OCI-LY1 (cell line): ENCODE measurements around the gene ANAPC2.

Source experiments
- H2AFZ ChIP-seq: fragments of 200-600 bp; sonication (generic), shearing (Covaris generic); 2 replicates; pipeline ENCODE4 v1.6.0; 2014; ENCODE audit warnings: antibody characterized with exemption, mild to moderate bottlenecking, low read length
- H3F3A ChIP-seq: fragments of 200-600 bp; sonication (generic), shearing (Covaris generic); 2 replicates; pipeline ENCODE4 v1.6.0; 2014; ENCODE audit warnings: mild to moderate bottlenecking, antibody characterized with exemption, low read length, moderate library complexity; ENCODE audit not compliant: insufficient read depth
- H3K27ac ChIP-seq: fragments of 200-600 bp; sonication (generic); 2 replicates; pipeline ENCODE4 v1.5.1; 2014; ENCODE audit warnings: low read length, mixed run types, mild to moderate bottlenecking, low read depth; ENCODE audit not compliant: poor library complexity, severe bottlenecking
- H3K27me3 ChIP-seq: fragments of 200-600 bp; sonication (generic); 2 replicates; pipeline ENCODE4 v1.6.0; 2014; ENCODE audit warnings: antibody characterized with exemption, mild to moderate bottlenecking, low read length, moderate library complexity; ENCODE audit not compliant: insufficient read depth
- H3K36me3 ChIP-seq: fragments of 200-600 bp; sonication (generic); 2 replicates; pipeline ENCODE4 v1.6.1; 2014; ENCODE audit warnings: mild to moderate bottlenecking, antibody characterized with exemption, low read length, moderate library complexity, mixed read lengths; ENCODE audit not compliant: insufficient read depth
- H3K4me1 ChIP-seq: fragments of 200-600 bp; sonication (generic); 2 replicates; pipeline ENCODE4 v1.5.1; 2014; ENCODE audit warnings: mild to moderate bottlenecking, low read length, moderate library complexity; ENCODE audit not compliant: insufficient read depth, severe bottlenecking
- H3K4me2 ChIP-seq: fragments of 200-600 bp; sonication (generic), shearing (Covaris generic); 2 replicates; pipeline ENCODE4 v1.6.1; 2014; ENCODE audit warnings: low read length
- H3K4me3 ChIP-seq: fragments of 200-600 bp; sonication (generic); 2 replicates; pipeline ENCODE4 v1.5.1; 2014; ENCODE audit warnings: low read length, low read depth, mild to moderate bottlenecking, mixed read lengths; ENCODE audit not compliant: poor library complexity, severe bottlenecking
- H3K79me2 ChIP-seq: fragments of 200-600 bp; shearing (Covaris generic); 2 replicates; pipeline ENCODE4 v1.6.1; 2016; ENCODE audit warnings: mixed run types, low read length, mixed read lengths; ENCODE audit not compliant: insufficient read depth
- H3K9ac ChIP-seq: fragments of 200-600 bp; sonication (generic), shearing (Covaris generic); 2 replicates; pipeline ENCODE4 v1.6.1; 2014; ENCODE audit warnings: mild to moderate bottlenecking, low read length, mixed read lengths
- H3K9me2 ChIP-seq: fragments of 200-600 bp; sonication (generic), shearing (Covaris generic); 2 replicates; pipeline ENCODE4 v1.6.1; 2014; ENCODE audit warnings: low read depth, mild to moderate bottlenecking, low read length, mixed read lengths
- H3K9me3 ChIP-seq: fragments of 200-600 bp; shearing (Covaris generic); 2 replicates; pipeline ENCODE4 v1.6.1; 2014; ENCODE audit warnings: low read length, mixed read lengths
- H4K20me1 ChIP-seq: fragments of 200-600 bp; sonication (generic), shearing (Covaris generic); 2 replicates; pipeline ENCODE4 v1.6.0; 2016; ENCODE audit warnings: mild to moderate bottlenecking, low read length; ENCODE audit not compliant: insufficient read depth
- EZH2 ChIP-seq: fragments of 200-600 bp; sonication (generic), shearing (Covaris generic); IDR thresholded peaks from 2 replicates; pipeline ENCODE4 v1.8.0; 2017; ENCODE audit warnings: borderline replicate concordance, mixed run types, mild to moderate bottlenecking, antibody characterized with exemption, low read length, moderate library complexity, mixed read lengths
- TF ChIP-seq, protein P1 (sequence below): fragments of 200-600 bp; sonication (generic), shearing (Covaris generic); IDR thresholded peaks from 2 replicates; pipeline ENCODE4 v1.5.1; 2017; ENCODE audit warnings: mild to moderate bottlenecking, antibody characterized with exemption, low read length, moderate library complexity, mixed read lengths

ANAPC2 gene

DNA sequence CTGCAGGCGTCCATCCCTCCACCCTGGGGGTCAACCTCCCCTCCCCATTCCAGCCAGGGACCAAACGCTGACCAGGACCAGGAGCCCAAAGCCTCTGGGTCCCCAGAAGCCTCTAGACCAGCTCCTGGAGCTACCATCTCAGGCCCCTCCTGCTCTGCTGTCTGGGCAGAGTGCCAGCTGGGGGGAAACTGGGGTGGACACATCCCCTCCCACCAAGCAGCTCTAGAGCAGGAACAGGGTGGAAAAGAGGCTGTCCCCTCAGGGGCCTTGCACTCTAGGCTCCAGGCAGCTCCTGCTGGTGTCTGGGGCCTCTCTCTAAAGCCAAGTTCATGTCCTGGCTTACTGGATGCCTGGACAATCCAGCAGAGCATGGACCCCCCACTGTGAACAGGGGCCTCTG is 4.5 kb upstream of the ANAPC2 start:
- H4K20me1 ChIP-seq = no peaks in the 10 kb centered on the region

DNA sequence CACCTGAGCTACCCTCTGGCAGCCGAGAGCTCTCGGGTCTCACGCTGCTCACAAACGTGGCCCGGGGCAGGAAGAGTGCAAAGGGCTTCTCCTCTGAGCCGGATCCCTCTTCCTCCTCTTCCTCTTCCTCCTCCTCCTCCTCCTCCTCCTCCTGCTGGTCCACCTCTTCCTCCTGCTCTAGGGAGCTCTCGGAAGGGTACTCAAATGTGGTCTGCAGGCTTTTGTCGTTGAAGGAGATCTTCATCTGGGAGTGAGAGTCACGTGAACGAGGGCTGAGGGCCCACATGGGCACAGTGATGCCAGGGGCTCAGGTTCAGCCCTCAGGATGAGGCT is 4.1 kb upstream of the ANAPC2 start:
- Histone ChIP-seq H3K9ac (no peak overlapping the region), H4K20me1 (no peaks in the 10 kb centered on the region), H3K4me3 (no peak overlapping the region), H2AFZ (no peak overlapping the region), H3K27me3 (0 out of 2 replicates have a peak, but pooled peaks cover 5% of the 10 kb centered on the region), H3K36me3 (peaks cover 11% of the 10 kb centered on the region), H3K27ac (no peak overlapping the region), H3K9me2 (no peaks in the 10 kb centered on the region), H3K9me3 (no peaks in the 10 kb centered on the region), H3K79me2 (peaks cover 4% of the 10 kb centered on the region), H3K4me2 (no peak overlapping the region), H3F3A (no peaks in the 10 kb centered on the region), H3K4me1 (peaks cover 15% of the 10 kb centered on the region)
- TF ChIP-seq, protein P1, sequence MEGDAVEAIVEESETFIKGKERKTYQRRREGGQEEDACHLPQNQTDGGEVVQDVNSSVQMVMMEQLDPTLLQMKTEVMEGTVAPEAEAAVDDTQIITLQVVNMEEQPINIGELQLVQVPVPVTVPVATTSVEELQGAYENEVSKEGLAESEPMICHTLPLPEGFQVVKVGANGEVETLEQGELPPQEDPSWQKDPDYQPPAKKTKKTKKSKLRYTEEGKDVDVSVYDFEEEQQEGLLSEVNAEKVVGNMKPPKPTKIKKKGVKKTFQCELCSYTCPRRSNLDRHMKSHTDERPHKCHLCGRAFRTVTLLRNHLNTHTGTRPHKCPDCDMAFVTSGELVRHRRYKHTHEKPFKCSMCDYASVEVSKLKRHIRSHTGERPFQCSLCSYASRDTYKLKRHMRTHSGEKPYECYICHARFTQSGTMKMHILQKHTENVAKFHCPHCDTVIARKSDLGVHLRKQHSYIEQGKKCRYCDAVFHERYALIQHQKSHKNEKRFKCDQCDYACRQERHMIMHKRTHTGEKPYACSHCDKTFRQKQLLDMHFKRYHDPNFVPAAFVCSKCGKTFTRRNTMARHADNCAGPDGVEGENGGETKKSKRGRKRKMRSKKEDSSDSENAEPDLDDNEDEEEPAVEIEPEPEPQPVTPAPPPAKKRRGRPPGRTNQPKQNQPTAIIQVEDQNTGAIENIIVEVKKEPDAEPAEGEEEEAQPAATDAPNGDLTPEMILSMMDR = no peak
- TF ChIP-seq EZH2 = no peak

More for the DNA sequence above, 4.5 kb upstream of the ANAPC2 start:
- Histone ChIP-seq H2AFZ (no peak overlapping the region), H3K4me1 (peaks cover 11% of the 10 kb centered on the region), H3K27ac (no peak overlapping the region), H3F3A (no peaks in the 10 kb centered on the region), H3K27me3 (0 out of 2 replicates have a peak, but pooled peaks cover 5% of the 10 kb centered on the region), H3K4me2 (no peak overlapping the region), H3K9ac (no peak overlapping the region), H3K79me2 (peaks cover 2% of the 10 kb centered on the region), H3K9me2 (no peaks in the 10 kb centered on the region), H3K4me3 (no peak overlapping the region), H3K9me3 (no peaks in the 10 kb centered on the region), H3K36me3 (peaks cover 11% of the 10 kb centered on the region)
- TF ChIP-seq, protein P1 = no peak
- no peak for TF ChIP-seq EZH2

DNA sequence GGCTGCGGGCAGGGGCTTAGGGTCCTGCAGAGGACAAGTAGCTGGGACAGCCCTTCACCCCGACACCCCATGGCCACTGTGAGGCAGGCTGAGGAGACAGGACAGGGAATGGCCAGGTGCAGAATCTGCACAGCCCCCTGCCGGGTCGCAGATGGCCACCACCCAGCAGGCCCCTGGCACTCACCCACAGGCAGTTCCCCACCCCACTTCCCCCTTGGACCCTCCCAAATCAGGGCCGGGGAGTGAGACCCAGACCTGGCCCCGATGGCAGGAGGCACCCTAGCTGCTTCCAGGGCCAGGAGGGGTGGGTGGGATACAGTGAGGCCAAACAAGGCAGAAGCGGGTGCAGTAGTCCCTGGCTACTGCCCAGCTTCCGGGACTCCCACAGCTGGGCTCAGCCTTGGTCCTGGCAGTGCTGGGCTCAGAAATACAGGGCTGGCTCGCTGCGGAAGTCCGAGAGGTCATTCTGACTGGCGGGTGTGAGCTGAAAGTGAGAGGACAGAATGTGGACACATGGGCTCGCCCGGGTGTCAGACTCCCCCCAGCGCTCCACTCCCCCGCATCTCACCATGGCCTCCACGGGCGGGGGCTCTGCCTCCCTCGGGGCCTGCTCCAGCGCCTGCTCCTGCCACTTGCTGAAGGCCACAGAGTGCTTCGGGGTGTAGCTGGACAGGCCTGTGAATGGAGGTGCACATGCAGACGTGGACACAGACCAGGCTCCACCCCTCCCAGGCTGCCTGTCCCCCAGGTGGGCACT is 3.5 kb upstream of the ANAPC2 start:
- TF ChIP-seq, protein P1 = no peak
- TF ChIP-seq EZH2 = no peak
- peaks cover 4% of the 10 kb centered on the region for H3K79me2 ChIP-seq
- H3K27ac ChIP-seq = no peak overlapping the region
- no peak overlapping the region for H2AFZ ChIP-seq
- no peak overlapping the region for H3K4me3 ChIP-seq
- H3K9ac ChIP-seq = no peak overlapping the region
- no peaks in the 10 kb centered on the region for H3K9me2 ChIP-seq
- peaks cover 15% of the 10 kb centered on the region for H3K36me3 ChIP-seq
- H3K4me2 ChIP-seq = no peak overlapping the region
- H3F3A ChIP-seq = no peaks in the 10 kb centered on the region
- H3K4me1 ChIP-seq = peaks cover 21% of the 10 kb centered on the region
- H4K20me1 ChIP-seq = no peaks in the 10 kb centered on the region
- H3K27me3 ChIP-seq = 0 out of 2 replicates have a peak, but pooled peaks cover 5% of the 10 kb centered on the region
- H3K9me3 ChIP-seq = no peaks in the 10 kb centered on the region
